GM23338 (cell line): ENCODE results near the gene RAD51B. TPM values are rescaled to one million over a fixed set of nuclear protein-coding genes. Genes with fewer than 3 reads are reported as not detected.

ENCODE experiments used
- ATAC-seq: fragments of 200-7000 bp; cut with Tn5 transposase; 3 replicates; pipeline ENCODE4 v1.9.1; 2020
- DNase-seq: peaks from one replicate; pipeline ENCODE4 v3.0.0-alpha.2; 2015; ENCODE audit warnings: low spot score
- H2AFZ ChIP-seq: fragments of 200-600 bp; sonication (generic); 2 replicates; pipeline ENCODE4 v1.8.0; 2016; ENCODE audit warnings: antibody characterized with exemption, mild to moderate bottlenecking, moderate library complexity
- H3F3A ChIP-seq: fragments of 200-600 bp; sonication (generic); replicated peaks from 2 replicates; pipeline ENCODE4 v1.8.0; 2017; ENCODE audit warnings: antibody characterized with exemption, mixed run types, low read depth
- H3K27ac ChIP-seq: fragments of 200-600 bp; sonication (generic); 2 replicates; pipeline ENCODE4 v1.6.1; 2016; ENCODE audit warnings: low read depth
- H3K27me3 ChIP-seq: fragments of 200-600 bp; sonication (generic); 2 replicates; pipeline ENCODE4 v1.8.0; 2016; ENCODE audit warnings: mild to moderate bottlenecking, mixed run types, moderate library complexity; ENCODE audit not compliant: insufficient read depth
- H3K36me3 ChIP-seq: fragments of 200-600 bp; sonication (generic); 2 replicates; pipeline ENCODE4 v1.8.0; 2016; ENCODE audit warnings: mild to moderate bottlenecking; ENCODE audit not compliant: insufficient read depth
- H3K4me1 ChIP-seq: fragments of 200-600 bp; sonication (generic); 2 replicates; pipeline ENCODE4 v1.8.0; 2016; ENCODE audit warnings: mild to moderate bottlenecking, moderate library complexity; ENCODE audit not compliant: insufficient read depth
- H3K4me2 ChIP-seq: fragments of 200-600 bp; sonication (generic); 2 replicates; pipeline ENCODE4 v1.7.1; 2017; ENCODE audit warnings: mixed run types
- H3K4me3 ChIP-seq: fragments of 200-600 bp; sonication (generic); 2 replicates; pipeline ENCODE4 v1.6.1; 2016; ENCODE audit warnings: mixed run types
- H3K79me2 ChIP-seq: fragments of 200-600 bp; sonication (generic); replicated peaks from 2 replicates; pipeline ENCODE4 v1.8.0; 2017; ENCODE audit warnings: mild to moderate bottlenecking; ENCODE audit not compliant: insufficient read depth
- H3K9me2 ChIP-seq: fragments of 200-600 bp; sonication (generic); 2 replicates; pipeline ENCODE4 v1.8.0; 2017; ENCODE audit not compliant: insufficient read depth
- H4K20me1 ChIP-seq: fragments of 200-600 bp; sonication (generic); replicated peaks from 2 replicates; pipeline ENCODE4 v1.8.0; 2017; ENCODE audit warnings: mild to moderate bottlenecking; ENCODE audit not compliant: insufficient read depth
- H3K27ac Mint-ChIP-seq: 2 replicates; pipeline ENCODE4 v1.8.0; 2020; ENCODE audit warnings: inconsistent platforms, mild to moderate bottlenecking, moderate library complexity, mixed read lengths
- H3K27me3 Mint-ChIP-seq: 3 replicates; pipeline ENCODE4 v1.8.0; 2022; ENCODE audit warnings: low read depth, mild to moderate bottlenecking, moderate library complexity, mixed read lengths, inconsistent platforms; ENCODE audit not compliant: insufficient read depth, poor library complexity
- H3K36me3 Mint-ChIP-seq: 3 replicates; pipeline ENCODE4 v1.8.0; 2021; ENCODE audit warnings: low read depth, mild to moderate bottlenecking, inconsistent platforms, moderate library complexity, mixed read lengths
- H3K4me1 Mint-ChIP-seq: 3 replicates; pipeline ENCODE4 v1.8.0; 2020; ENCODE audit warnings: mild to moderate bottlenecking, inconsistent platforms, mixed read lengths
- H3K4me3 Mint-ChIP-seq: 3 replicates; pipeline ENCODE4 v1.8.0; 2021; ENCODE audit warnings: moderate library complexity, mild to moderate bottlenecking, inconsistent platforms, mixed read lengths
- H3K9me3 Mint-ChIP-seq: 3 replicates; pipeline ENCODE4 v1.8.0; 2020; ENCODE audit warnings: moderate library complexity, mild to moderate bottlenecking, inconsistent platforms, mixed read lengths
- CREB1 ChIP-seq: fragments of 250-450 bp; sonication (Bioruptor Pico); IDR thresholded peaks from 2 replicates; pipeline ENCODE4 v1.5.0; 2020; ENCODE audit warnings: low read depth, mild to moderate bottlenecking, moderate library complexity
- EZH2 ChIP-seq: fragments of 200-600 bp; sonication (generic); IDR thresholded peaks from one replicate; pipeline ENCODE4 v1.8.0; 2017; ENCODE audit warnings: antibody characterized with exemption, mild to moderate bottlenecking, low read depth; ENCODE audit not compliant: unreplicated experiment
- EZH2phosphoT487 ChIP-seq: fragments of 200-600 bp; sonication (generic); IDR thresholded peaks from one replicate; pipeline ENCODE4 v1.8.1; 2018; ENCODE audit warnings: antibody characterized with exemption; ENCODE audit not compliant: unreplicated experiment
- JUNB ChIP-seq: IDR thresholded peaks from one replicate; pipeline ENCODE4 v1.6.1; 2016; ENCODE audit warnings: antibody characterized with exemption; ENCODE audit not compliant: unreplicated experiment
- NANOG ChIP-seq: IDR thresholded peaks from 2 replicates; pipeline ENCODE4 v1.6.1; 2016; ENCODE audit warnings: antibody characterized with exemption, borderline replicate concordance
- POLR2AphosphoS5 ChIP-seq: IDR thresholded peaks from 2 replicates; pipeline ENCODE4 v1.6.1; 2016; ENCODE audit warnings: antibody characterized with exemption, low read depth
- STAT1 ChIP-seq: IDR thresholded peaks from one replicate; pipeline ENCODE4 v1.6.1; 2016; ENCODE audit warnings: antibody characterized with exemption; ENCODE audit not compliant: unreplicated experiment
- ZNF114 ChIP-seq: fragments of 250-450 bp; sonication (Bioruptor Pico); IDR thresholded peaks from 2 replicates; pipeline ENCODE4 v1.5.0; 2020; ENCODE audit warnings: mild to moderate bottlenecking, moderate library complexity
- ZNF331 ChIP-seq: fragments of 250-450 bp; sonication (Bioruptor Pico); IDR thresholded peaks from 2 replicates; pipeline ENCODE4 v1.5.0; 2020; ENCODE audit warnings: low read depth, mild to moderate bottlenecking, moderate library complexity
- polyA plus RNA-seq: library from polyadenylated mRNA; unstranded; fragments of >200 nt; fragmentation: Nextera tagmentation; extraction: Ambion mirVana; gene quantifications from 2 replicates; pipeline ENCODE4 v1.2.1, GENCODE V29; 2016
- total RNA-seq: library from RNA; depleted of rRNA; stranded (reverse); fragments of >200 nt; shearing (Covaris generic); gene quantifications from 2 replicates; pipeline ENCODE4 v1.2.3, GENCODE V29; 2014
- TF ChIP-seq, protein P1 (sequence below): fragments of 250-450 bp; sonication (Bioruptor Pico); IDR thresholded peaks from 2 replicates; pipeline ENCODE4 v1.5.0; 2020; ENCODE audit warnings: mild to moderate bottlenecking, moderate library complexity
- TF ChIP-seq, protein P2 (sequence below): IDR thresholded peaks from 2 replicates; pipeline ENCODE4 v1.6.1; 2016; ENCODE audit warnings: antibody characterized with exemption
- TF ChIP-seq, protein P3 (sequence below): IDR thresholded peaks from one replicate; pipeline ENCODE4 v1.6.1; 2018; ENCODE audit warnings: antibody characterized with exemption; ENCODE audit not compliant: unreplicated experiment
- TF ChIP-seq, protein P4 (sequence below), 2 experiments: fragments of 200-600 bp in 1 of 2; sonication (generic) in 1 of 2; conservative IDR thresholded peaks; 2 replicates each; pipeline versions ENCODE4 v1.5.1 to v1.6.1; 2016 to 2017; ENCODE audit warnings: antibody characterized with exemption in 2 of 2, low read depth in 2 of 2, mild to moderate bottlenecking in 2 of 2, moderate library complexity in 1 of 2

The RAD51B gene
- total and polyA plus RNA-seq, 2 experiments from 2014 or later, result 15.7 to 29.1 TPM

DNA sequence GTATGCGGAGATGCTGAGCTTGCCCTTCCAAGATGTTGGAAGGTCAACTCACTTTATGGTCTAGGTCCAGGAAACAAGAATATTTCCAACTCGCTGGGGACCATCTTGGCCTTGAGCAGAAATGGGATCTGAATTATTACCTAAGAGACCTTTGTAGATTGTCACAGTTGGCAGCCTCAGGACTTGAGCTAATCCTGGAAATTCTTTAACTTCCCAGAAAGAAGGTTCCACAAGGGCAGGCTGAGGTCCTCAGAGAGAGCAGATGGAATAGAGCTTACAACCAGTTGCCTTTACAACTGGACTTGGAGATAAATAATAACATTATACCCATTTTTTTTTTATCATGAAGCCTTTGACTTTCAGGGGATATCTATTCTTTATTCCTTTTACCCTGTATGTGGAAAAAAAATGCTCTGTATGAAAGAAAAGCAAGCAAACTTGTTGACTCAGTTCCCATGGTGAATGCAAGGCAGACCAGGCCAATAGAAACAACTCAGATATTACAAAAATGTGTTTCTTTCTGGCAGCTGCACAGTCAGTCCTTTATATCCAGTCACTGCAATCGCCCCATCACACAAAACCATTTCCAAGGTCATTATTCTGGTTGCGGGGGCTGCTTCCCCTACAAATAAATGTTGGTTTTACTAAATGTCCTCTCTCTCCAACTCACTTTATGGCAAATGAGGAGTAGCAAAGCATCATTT lies 571.9 kb downstream of the RAD51B start:
- H3K27ac ChIP-seq, result no peak overlapping the region
- H3K36me3 Mint-ChIP-seq, result no peaks in the 10 kb centered on the region
- H3K79me2 ChIP-seq, result no peaks in the 10 kb centered on the region
- H2AFZ ChIP-seq, result no peak overlapping the region
- peaks cover 27% of the 10 kb centered on the region for H3K4me1 ChIP-seq
- no peak overlapping the region for H3K27ac Mint-ChIP-seq
- no peak overlapping the region for H3K4me2 ChIP-seq
- no peaks in the 10 kb centered on the region for H3K36me3 ChIP-seq
- H3K9me3 Mint-ChIP-seq, result no peaks in the 10 kb centered on the region
- no peak for TF ChIP-seq ZNF331 (CRISPR knock-in tag)
- no peak for TF ChIP-seq JUNB
- TF ChIP-seq NANOG, result no peak
- TF ChIP-seq ZNF114 (CRISPR knock-in tag), result no peak
- TF ChIP-seq EZH2, result no peak
- TF ChIP-seq, protein P1, sequence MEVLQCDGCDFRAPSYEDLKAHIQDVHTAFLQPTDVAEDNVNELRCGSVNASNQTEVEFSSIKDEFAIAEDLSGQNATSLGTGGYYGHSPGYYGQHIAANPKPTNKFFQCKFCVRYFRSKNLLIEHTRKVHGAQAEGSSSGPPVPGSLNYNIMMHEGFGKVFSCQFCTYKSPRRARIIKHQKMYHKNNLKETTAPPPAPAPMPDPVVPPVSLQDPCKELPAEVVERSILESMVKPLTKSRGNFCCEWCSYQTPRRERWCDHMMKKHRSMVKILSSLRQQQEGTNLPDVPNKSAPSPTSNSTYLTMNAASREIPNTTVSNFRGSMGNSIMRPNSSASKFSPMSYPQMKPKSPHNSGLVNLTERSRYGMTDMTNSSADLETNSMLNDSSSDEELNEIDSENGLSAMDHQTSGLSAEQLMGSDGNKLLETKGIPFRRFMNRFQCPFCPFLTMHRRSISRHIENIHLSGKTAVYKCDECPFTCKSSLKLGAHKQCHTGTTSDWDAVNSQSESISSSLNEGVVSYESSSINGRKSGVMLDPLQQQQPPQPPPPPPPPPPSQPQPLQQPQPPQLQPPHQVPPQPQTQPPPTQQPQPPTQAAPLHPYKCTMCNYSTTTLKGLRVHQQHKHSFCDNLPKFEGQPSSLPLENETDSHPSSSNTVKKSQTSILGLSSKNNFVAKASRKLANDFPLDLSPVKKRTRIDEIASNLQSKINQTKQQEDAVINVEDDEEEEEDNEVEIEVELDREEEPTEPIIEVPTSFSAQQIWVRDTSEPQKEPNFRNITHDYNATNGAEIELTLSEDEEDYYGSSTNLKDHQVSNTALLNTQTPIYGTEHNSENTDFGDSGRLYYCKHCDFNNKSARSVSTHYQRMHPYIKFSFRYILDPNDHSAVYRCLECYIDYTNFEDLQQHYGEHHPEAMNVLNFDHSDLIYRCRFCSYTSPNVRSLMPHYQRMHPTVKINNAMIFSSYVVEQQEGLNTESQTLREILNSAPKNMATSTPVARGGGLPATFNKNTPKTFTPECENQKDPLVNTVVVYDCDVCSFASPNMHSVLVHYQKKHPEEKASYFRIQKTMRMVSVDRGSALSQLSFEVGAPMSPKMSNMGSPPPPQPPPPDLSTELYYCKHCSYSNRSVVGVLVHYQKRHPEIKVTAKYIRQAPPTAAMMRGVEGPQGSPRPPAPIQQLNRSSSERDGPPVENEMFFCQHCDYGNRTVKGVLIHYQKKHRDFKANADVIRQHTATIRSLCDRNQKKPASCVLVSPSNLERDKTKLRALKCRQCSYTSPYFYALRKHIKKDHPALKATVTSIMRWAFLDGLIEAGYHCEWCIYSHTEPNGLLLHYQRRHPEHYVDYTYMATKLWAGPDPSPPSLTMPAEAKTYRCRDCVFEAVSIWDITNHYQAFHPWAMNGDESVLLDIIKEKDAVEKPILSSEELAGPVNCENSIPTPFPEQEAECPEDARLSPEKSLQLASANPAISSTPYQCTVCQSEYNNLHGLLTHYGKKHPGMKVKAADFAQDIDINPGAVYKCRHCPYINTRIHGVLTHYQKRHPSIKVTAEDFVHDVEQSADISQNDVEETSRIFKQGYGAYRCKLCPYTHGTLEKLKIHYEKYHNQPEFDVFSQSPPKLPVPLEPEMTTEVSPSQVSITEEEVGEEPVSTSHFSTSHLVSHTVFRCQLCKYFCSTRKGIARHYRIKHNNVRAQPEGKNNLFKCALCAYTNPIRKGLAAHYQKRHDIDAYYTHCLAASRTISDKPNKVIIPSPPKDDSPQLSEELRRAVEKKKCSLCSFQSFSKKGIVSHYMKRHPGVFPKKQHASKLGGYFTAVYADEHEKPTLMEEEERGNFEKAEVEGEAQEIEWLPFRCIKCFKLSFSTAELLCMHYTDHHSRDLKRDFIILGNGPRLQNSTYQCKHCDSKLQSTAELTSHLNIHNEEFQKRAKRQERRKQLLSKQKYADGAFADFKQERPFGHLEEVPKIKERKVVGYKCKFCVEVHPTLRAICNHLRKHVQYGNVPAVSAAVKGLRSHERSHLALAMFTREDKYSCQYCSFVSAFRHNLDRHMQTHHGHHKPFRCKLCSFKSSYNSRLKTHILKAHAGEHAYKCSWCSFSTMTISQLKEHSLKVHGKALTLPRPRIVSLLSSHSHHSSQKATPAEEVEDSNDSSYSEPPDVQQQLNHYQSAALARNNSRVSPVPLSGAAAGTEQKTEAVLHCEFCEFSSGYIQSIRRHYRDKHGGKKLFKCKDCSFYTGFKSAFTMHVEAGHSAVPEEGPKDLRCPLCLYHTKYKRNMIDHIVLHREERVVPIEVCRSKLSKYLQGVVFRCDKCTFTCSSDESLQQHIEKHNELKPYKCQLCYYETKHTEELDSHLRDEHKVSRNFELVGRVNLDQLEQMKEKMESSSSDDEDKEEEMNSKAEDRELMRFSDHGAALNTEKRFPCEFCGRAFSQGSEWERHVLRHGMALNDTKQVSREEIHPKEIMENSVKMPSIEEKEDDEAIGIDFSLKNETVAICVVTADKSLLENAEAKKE, result no peak
- TF ChIP-seq EZH2phosphoT487, result no peak
- TF ChIP-seq, protein P2, sequence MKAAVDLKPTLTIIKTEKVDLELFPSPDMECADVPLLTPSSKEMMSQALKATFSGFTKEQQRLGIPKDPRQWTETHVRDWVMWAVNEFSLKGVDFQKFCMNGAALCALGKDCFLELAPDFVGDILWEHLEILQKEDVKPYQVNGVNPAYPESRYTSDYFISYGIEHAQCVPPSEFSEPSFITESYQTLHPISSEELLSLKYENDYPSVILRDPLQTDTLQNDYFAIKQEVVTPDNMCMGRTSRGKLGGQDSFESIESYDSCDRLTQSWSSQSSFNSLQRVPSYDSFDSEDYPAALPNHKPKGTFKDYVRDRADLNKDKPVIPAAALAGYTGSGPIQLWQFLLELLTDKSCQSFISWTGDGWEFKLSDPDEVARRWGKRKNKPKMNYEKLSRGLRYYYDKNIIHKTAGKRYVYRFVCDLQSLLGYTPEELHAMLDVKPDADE, result no peak
- TF ChIP-seq POLR2AphosphoS5, result no peak
- TF ChIP-seq CREB1 (CRISPR knock-in tag), result no peak
- no peak for TF ChIP-seq STAT1
- TF ChIP-seq, protein P3, sequence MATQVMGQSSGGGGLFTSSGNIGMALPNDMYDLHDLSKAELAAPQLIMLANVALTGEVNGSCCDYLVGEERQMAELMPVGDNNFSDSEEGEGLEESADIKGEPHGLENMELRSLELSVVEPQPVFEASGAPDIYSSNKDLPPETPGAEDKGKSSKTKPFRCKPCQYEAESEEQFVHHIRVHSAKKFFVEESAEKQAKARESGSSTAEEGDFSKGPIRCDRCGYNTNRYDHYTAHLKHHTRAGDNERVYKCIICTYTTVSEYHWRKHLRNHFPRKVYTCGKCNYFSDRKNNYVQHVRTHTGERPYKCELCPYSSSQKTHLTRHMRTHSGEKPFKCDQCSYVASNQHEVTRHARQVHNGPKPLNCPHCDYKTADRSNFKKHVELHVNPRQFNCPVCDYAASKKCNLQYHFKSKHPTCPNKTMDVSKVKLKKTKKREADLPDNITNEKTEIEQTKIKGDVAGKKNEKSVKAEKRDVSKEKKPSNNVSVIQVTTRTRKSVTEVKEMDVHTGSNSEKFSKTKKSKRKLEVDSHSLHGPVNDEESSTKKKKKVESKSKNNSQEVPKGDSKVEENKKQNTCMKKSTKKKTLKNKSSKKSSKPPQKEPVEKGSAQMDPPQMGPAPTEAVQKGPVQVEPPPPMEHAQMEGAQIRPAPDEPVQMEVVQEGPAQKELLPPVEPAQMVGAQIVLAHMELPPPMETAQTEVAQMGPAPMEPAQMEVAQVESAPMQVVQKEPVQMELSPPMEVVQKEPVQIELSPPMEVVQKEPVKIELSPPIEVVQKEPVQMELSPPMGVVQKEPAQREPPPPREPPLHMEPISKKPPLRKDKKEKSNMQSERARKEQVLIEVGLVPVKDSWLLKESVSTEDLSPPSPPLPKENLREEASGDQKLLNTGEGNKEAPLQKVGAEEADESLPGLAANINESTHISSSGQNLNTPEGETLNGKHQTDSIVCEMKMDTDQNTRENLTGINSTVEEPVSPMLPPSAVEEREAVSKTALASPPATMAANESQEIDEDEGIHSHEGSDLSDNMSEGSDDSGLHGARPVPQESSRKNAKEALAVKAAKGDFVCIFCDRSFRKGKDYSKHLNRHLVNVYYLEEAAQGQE, result no peak
- TF ChIP-seq, protein P4, sequence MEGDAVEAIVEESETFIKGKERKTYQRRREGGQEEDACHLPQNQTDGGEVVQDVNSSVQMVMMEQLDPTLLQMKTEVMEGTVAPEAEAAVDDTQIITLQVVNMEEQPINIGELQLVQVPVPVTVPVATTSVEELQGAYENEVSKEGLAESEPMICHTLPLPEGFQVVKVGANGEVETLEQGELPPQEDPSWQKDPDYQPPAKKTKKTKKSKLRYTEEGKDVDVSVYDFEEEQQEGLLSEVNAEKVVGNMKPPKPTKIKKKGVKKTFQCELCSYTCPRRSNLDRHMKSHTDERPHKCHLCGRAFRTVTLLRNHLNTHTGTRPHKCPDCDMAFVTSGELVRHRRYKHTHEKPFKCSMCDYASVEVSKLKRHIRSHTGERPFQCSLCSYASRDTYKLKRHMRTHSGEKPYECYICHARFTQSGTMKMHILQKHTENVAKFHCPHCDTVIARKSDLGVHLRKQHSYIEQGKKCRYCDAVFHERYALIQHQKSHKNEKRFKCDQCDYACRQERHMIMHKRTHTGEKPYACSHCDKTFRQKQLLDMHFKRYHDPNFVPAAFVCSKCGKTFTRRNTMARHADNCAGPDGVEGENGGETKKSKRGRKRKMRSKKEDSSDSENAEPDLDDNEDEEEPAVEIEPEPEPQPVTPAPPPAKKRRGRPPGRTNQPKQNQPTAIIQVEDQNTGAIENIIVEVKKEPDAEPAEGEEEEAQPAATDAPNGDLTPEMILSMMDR (conservative IDR thresholded peaks at IDR 0.05; ENCODE audit: low read depth in 2 of 2), result no peak
- DNase-seq, result no peak
- no peaks in the 10 kb centered on the region for H4K20me1 ChIP-seq
- no peaks in the 10 kb centered on the region for H3K27me3 ChIP-seq
- 0 out of 2 replicates have a peak, but pooled peaks cover 6% of the 10 kb centered on the region for H3F3A ChIP-seq
- H3K27me3 Mint-ChIP-seq, result no peaks in the 10 kb centered on the region
- peaks cover 6% of the 10 kb centered on the region; the same call in 1 of the 2 replicates for H3K9me2 ChIP-seq
- H3K4me3 Mint-ChIP-seq, result no peak overlapping the region
- H3K4me1 Mint-ChIP-seq, result peaks cover 41% of the 10 kb centered on the region
- no peak for ATAC-seq
- H3K4me3 ChIP-seq, result no peak overlapping the region
